ENCODE measurements around the gene TBC1D9B. TPM values are rescaled to one million over a fixed set of nuclear protein-coding genes. Genes with fewer than 3 reads are reported as not detected.

TBC1D9B gene
- total RNA-seq, 1 donor from 2014 or later = 65.8 TPM

DNA sequence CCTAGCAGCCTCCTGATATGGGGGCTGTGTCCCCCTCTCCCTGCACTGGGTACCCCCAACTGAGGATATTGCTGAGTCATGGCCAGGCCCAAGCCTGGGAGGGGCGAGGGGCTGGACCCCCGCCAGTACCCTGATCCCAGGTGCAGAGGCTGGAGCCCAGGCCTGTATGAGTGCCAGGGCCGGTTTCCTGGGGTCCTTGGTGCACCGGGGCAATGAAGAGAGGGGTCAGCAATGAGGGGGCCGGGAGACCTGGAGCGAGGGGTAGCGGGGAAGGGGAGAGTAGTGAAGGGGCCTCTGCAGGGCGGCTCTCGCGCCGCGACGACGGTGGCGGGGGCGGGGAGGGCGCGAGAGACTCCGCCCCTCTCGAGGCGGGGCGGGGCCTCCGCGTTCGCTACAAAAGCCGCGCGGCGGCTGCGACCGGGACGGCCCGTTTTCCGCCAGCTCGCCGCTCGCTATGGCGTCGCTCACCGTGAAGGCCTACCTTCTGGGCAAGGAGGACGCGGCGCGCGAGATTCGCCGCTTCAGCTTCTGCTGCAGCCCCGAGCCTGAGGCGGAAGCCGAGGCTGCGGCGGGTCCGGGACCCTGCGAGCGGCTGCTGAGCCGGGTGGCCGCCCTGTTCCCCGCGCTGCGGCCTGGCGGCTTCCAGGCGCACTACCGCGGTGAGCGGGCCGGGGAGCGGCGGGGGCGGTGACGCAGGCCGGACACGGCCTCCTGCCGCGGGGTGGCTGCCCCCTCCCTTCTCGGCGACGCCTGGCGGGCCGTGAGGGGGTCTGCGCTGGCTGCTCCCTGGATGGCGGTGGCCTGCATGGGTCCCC lies 87.0 kb downstream of the TBC1D9B start, which contains the start of gene SQSTM1:
Gene SQSTM1, plus strand, starts transcription at position 423 of the 815 bp plus-strand sequence. Its CDS starts 32 bp downstream, at position 455.
- peak; percentile 93 for DNase-seq

DNA sequence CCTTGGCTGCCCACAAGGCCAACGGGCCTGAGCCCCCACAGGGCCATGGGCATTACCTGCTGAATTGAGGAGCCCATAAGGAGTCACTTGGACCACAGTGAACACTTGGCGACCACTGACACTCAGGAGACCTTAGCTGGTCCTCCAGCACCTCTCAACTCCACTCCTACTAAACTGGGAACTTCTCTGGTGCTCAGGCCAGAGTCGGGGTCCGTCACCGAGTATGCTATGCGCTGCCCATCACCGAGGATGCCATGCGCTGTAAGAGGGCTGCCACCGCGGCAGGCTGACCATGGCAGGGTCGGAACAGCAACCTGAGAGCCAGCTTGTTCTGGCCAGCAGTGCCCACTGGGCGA lies 87.6 kb downstream of the TBC1D9B start:
- DNase-seq = no peak

DNA sequence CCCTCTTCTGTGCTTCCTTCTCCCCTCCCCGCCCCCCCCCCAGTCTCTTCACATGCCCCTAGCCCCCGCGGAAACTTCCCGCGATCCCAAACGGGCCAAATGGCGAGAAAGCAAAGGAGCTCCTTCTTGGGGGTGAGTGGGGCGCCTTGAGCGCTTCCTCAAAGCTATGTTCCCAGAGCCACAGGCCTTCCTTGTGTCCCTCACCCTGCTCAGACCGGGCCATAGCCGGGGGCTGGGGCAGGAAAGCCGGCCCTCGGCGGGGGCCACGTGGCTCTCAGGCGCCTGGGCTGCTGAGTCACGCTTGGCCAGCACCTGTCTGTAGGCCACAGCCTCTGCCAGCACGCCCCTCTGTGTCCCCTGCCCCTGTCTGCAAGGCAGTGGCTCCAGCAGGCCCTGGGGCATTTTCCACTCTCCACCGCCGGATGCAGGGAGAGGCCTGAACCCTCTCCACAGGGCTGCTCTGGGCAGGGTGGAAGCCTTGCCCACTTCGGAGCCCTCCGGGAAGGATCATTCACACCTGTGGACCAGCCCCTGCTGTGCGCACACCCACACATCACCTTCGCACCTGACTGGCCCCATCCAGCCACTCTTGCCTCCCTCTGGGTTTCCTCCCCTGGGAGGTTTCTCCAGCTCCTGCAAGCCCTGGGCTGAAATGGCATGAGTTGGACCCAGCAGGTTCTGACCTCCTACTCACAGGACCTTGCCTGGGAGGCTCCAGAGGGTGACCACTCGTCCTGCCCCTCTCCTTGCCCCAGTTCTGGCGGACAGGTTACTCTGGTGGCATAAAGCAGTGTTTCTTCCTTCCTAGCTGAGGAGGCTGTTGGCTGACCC lies 88.2 kb downstream of the TBC1D9B start:
- DNase-seq = peak; percentile 61

DNA sequence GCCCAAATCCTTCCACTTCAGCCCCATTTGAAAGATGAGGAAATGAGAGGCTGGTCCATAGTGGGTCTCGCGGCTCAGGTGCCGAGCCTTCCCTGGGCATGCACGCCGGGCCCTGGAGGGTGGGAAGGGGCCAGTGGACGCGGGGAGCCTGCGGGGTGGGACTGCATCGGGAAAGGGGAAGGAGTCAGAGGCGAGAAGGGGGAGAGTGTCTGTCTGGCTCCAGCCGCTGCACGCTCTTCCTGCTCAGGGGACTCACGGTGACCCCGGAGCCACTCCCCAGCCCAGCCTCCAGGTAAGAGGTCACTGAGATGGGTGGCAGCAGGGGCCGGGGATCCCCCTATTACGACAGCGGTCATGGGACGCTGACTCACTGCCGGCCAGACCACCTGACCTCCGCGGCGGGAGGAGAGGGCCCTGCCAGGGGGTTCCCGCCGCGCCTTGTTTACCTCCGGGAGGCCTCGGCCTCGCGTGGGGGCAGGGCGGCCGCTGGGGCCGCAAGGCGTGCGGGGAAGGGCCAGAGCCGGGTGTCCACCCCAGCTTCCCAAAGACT lies 88.9 kb downstream of the TBC1D9B start:
- peak; percentile 91 for DNase-seq

DNA sequence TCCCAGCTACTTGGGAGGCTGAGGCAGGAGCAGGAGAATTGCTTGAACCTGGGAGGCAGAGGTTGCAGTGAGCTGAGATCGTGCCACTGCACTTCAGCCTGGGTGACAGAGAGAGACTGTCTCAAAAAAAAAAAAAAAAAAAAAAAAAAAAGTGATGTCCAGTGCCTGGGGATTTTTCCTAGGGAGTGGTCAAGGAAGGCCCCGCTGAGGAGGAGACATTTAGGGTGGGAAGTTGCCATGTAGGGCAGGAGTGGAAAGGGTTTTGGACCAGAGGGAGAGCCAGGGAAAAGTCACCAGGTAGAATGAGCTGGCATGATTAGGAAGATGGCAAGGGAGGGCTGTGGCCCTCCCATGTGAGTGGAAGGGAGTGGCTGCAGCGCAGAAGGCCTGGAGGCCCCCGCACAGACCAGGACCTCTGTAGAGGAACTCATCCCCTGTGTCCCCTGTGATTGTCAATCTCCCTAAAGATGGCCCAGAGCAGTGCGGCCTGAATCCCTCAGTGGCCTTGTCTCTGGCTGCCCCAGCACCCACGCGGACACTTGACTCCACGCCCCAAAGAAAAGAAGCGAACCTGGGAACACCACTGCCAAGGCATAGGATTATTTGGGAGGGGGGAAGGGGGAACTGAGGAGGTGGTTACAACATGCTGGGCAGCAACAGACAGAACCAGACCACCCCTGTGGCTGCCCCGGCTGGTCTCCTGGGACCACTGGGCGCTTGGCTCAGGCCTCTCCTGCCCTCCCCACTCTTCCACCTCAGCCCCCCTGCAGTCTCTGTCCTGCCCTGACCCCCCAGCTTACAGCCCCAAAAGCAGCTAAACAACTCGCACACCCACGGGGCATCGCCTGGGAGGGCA lies 89.6 kb downstream of the TBC1D9B start:
- no peak for DNase-seq

DNA sequence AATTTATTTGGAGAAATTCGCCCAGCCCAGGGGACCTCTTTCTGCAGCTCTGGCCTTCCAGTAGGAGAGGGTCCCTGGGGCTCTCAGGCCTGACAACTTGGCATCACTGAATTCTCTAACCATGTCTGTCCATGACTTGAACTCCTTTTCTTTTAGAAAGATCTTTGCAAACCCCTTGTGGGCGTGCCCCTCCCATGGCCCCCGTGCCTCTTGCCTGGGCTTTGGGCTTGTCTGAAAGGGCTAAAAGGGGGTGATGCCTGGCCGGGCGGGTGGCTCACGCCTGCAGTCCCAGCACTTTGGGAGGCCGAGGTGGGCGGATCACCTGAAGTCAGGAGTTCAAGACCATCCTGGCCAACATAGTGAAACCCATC lies 90.2 kb downstream of the TBC1D9B start:
- DNase-seq = no peak

DNA sequence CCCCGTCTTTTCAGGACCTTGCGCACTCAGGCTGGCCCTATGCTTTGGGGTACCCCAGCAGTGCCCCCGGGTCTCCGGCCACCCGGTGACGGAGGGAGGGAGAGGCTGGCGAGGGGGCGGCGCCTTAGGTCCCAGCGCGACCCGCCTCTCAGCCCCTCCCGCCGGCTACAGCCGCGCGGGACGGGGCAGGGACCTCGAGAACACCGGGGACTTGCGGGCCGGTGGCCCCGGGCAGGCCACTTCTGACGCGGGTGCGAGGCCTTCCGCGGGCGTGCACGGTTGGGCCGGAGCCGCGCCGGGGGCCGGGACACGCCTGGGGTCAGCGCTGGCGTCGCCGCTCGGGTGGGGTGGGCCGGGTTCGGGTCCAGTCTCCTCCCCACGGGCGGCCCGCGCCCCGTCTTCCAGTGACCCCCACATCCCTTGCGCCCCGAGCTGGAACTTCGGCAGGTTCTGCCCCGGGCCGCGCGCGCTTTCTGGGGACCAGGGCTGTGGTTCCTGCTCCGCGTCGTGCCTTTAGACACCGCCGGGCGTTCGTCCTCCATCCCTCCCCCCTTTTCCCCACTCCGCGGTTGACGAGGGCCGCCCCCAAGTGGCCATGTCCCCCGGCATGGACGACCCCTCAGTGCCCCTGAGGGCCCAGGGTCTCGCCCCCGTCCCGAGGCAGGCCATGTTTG lies 90.8 kb downstream of the TBC1D9B start:
- no peak for DNase-seq

DNA sequence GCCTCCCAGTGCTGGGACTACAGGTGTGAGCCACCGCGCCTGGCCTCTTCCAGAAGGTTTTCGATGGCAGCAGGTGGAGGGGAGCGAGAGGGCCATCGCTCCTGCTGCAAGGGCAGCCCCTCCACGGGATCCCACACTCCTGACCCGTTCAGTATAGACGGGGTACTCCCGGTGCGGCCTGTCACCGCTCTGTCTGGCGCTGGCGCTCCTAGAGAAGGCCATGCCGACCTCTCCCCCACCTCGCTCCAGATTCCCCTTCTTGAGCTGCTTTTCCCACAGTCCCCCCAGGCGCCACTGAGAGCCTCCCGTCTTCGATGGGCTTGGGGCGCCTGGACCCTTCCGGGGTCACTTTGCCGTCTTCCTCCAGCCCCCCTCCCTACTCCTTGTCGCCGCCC lies 91.3 kb downstream of the TBC1D9B start:
- DNase-seq = no peak

DNA sequence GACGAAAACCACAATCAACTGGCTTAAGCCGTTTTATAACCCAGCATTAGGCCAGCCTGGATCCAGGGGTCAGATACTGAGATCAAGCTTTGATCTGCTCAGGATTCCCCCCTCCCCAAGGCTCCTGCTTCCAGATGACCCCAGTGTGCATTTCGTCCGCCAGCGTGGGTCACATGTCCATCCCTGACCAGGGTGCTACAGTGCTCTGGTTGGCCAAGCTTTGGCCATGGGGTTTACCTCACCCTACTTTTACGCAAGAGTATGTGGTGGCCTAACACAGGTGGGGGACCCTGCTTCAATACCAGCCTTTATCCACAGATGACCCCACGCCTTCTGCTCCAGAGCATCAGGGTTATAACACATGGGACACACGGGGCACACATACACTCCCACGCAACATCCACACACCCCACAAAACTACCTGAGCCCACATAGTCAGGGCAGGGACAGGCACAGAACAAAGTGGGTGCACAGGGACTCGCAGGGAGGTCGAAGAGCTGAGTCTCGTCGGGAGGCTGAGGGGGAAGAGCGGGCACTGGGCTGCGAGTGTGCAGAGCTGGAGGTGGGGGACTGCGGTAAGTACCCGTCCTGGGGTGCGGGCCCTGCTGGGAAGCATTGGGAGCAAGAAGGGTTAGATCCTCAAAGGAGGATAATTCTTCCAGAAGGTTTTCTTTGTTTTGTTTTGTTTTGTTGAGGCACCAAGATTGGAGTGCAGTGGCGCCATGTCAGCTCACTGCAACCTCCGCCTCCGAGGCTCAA lies 92.0 kb downstream of the TBC1D9B start:
- DNase-seq = no peak

DNA sequence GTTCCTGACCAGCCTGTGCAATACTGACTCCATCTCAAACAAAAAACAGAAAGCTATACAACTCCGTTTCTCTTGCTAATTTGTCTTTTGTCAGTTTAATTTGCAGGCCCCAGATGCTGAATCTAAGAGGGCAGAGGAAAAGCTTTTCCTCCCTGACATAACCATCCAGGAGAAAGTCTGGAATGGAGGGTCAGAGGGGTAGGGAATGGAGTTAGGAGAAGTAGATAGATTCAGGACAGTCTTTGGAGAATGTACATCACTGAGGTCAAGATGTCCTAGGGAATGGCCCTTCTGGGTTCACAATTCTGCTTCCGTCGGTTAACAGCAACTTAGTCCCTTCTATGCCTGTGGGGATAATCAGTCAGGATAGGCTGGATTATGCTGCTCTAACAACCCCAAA lies 93.6 kb downstream of the TBC1D9B start:
- no peak for DNase-seq

DNA sequence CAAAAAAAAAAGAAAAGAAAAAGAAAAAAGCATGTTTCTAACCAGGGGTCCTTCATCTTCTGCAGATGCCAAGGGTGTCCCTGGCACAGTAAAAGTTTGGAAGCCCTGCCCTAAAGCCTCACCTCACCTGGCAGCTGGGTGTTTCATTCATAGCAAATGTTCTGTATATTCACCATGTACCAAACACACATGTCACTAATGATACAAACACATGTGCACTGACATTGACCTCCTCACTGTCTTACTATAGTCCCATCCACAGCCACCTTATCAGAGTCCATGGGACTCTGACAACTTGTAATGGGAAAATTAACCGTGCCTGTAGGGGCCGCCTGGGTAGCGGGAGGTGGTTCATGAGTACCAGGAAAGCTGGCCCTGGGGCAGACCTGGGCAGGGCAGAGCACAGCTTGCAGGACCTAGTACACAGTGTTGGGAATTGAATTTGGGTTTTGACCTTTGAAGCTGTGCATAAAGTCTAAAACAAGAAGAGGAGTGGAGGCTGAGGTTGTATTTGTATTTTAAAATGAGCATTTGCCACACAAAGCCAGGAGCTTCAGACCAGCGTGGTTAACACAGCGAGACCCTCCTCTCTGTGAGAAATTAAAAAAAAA lies 94.6 kb downstream of the TBC1D9B start:
- no peak for DNase-seq

DNA sequence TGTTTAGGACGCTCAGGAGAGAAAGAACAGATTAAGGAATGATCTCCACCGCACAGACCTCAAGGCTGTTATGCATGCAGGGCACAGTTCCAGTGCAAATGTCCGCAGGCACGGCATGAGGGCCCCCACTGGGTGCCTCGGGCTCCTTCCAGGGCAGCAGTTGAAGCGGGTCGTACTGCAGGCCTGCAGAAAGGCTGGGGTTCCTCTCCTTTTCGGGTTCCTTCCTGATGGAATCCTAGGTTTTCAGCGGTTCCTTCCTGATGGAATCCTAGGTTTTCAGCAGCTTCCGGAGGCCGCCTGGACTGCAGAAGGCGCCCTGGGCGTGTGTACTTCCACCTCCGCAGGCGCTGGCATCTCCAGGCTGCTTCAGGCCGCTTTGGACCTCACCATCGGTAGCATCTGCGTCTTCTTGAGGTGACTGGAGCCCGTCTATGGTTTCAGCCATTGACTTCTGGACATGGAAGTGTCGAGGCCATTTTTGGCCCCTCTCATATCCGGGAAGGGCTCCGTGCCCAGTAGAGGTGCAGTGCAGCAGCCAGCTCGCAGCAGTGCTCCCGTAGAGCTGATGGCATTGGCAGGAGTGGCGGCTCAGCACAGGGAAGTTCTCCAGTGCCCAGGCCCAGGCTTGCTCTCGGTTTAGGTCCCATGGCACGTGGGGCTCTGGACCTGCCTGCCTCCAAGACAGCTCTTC lies 95.4 kb downstream of the TBC1D9B start:
- DNase-seq = no peak

Small RNAs within 50 kb of the gene (small RNA-seq; reads per million reads assigned to genes)
- gene RF00019 (ENCODE audit: low replicate concordance) = not detected

Other genes starting within 250 kb of the TBC1D9B start
- not detected for gene CBY3, start 226.9 kb downstream of the TBC1D9B start, total RNA-seq
- gene CANX, start 208.9 kb downstream of the TBC1D9B start, total RNA-seq = 353 TPM
- gene MAML1, start 175.1 kb downstream of the TBC1D9B start, total RNA-seq = 19.6 TPM
- gene LTC4S, start 113.9 kb downstream of the TBC1D9B start, total RNA-seq = not detected
- 48.4 TPM for gene MGAT4B, start 101.0 kb downstream of the TBC1D9B start, total RNA-seq
- gene SQSTM1, start 87.0 kb downstream of the TBC1D9B start, total RNA-seq = 132 TPM
- 38.9 TPM for gene MRNIP, start 49.1 kb downstream of the TBC1D9B start, total RNA-seq
- 61.3 TPM for gene RNF130, start 163.9 kb upstream of the TBC1D9B start, total RNA-seq

Data from tongue (tissue), 3 donors.